H1 (cell line): ENCODE results near the gene CCDC183. TPM values are rescaled to one million over a fixed set of nuclear protein-coding genes. Genes with fewer than 3 reads are reported as not detected.

ENCODE experiments used
- CEBPB ChIP-seq: IDR thresholded peaks from 2 replicates; pipeline ENCODE4 v1.6.1; 2012; ENCODE audit warnings: low read depth, low read length
- PHF8 ChIP-seq: fragments of 200-600 bp; sonication (generic); conservative IDR thresholded peaks from 2 replicates; pipeline ENCODE4 v1.7.1; 2012; ENCODE audit warnings: low read depth, mild to moderate bottlenecking, inconsistent platforms, low read length, moderate library complexity
- RAD21 ChIP-seq, 2 experiments: IDR thresholded peaks in 1 of 2; conservative IDR thresholded peaks in 1 of 2; 2 replicates each; pipeline ENCODE4 v1.6.1; 2011; ENCODE audit warnings: low read depth in 2 of 2, low read length in 2 of 2, improper control_type of control experiment in 1 of 2, inconsistent platforms in 1 of 2, mild to moderate bottlenecking in 1 of 2, moderate library complexity in 1 of 2
- RBBP5 ChIP-seq: IDR thresholded peaks from 2 replicates; pipeline ENCODE4 v1.7.1; 2012; ENCODE audit warnings: low read depth, mild to moderate bottlenecking, inconsistent platforms, low read length, moderate library complexity, borderline replicate concordance
- TBP ChIP-seq: IDR thresholded peaks from 2 replicates; pipeline ENCODE4 v1.6.1; 2011; ENCODE audit warnings: low read depth, low read length, improper control_type of control experiment
- polyA plus RNA-seq, 7 experiments: library from polyadenylated mRNA; depleted of rRNA in 3 of 7; stranded (reverse) in 5 of 7; unstranded in 2 of 7; fragments of >200 nt in 5 of 7; fragments of 200-250 nt in 2 of 7; gene quantifications; 1 replicate in 5 of 7; 2 replicates in 1 of 7; 4 replicates in 1 of 7; pipeline versions ENCODE4 v1.2.1 to v1.2.3, GENCODE V29; 2011 to 2013; ENCODE audit warnings: missing spikeins in 2 of 7, mixed read lengths in 2 of 7
- total RNA-seq: library from RNA; stranded (reverse); fragmentation: NEBNext Ultra II Directional; extraction: Animal tissue kit (Norgen Biotek cat#: 25700); gene quantifications from 2 replicates; pipeline ENCODE4 v1.2.1, GENCODE V29; 2021
- TF ChIP-seq, protein P1 (sequence below): fragments of 300-600 bp; sonication (generic); IDR thresholded peaks from 2 replicates; pipeline ENCODE4 v1.7.1; 2012; ENCODE audit warnings: low read length, moderate library complexity, mild to moderate bottlenecking, inconsistent platforms; ENCODE audit not compliant: insufficient replicate concordance
- TF ChIP-seq, protein P2 (sequence below), 3 experiments: IDR thresholded peaks; 1 replicate in 2 of 3; 2 replicates in 1 of 3; pipeline versions ENCODE4 v1.5.1 to v1.6.1; 2011; ENCODE audit warnings: low read length in 3 of 3, mild to moderate bottlenecking in 3 of 3, inconsistent platforms in 2 of 3, low read depth in 1 of 3, moderate library complexity in 1 of 3; ENCODE audit not compliant: insufficient read depth in 1 of 3; ENCODE audit errors: control extremely low read depth in 1 of 3

CCDC183 gene
- total and polyA plus RNA-seq, 2 of the 8 experiments (the other 6 are each of a cell fraction or from before 2014, with no cell fraction given), result 0.51 to 1.6 TPM

DNA sequence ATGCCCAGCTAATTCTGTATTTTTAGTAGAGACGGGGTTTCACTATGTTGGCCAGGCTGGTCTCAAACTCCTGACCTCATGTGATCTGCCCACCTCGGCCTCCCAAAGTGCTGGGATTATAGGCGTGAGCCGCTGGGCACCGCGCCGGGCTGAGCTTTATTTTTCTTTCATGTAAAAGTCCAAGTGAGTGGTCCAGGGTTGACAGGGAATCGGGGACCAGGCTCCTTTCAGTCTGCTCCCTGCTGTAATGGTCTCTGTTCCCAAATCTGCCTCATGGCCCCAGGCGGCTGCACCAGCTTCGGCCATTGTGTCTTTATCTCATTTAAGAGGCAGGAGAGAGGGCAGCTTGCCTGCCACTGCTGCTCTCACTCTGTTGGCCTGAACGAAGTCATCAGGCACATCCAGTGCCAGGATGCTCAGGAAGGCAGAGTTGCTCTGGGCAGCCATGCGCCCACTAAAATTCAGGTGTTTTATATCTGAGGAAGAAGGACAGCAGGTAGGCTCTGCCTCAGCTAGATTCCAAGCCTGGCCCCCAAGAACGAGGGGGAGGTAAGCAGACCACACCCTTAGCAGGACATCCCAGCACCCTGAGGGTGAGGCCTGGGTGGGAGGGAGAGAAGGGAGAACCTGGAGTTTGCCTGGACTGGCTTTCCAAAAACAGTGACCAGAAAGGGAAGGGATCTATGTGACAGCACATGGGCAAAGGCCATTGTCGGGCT, 1.7 kb upstream of the CCDC183 start (continued):
- TF ChIP-seq, protein P1, sequence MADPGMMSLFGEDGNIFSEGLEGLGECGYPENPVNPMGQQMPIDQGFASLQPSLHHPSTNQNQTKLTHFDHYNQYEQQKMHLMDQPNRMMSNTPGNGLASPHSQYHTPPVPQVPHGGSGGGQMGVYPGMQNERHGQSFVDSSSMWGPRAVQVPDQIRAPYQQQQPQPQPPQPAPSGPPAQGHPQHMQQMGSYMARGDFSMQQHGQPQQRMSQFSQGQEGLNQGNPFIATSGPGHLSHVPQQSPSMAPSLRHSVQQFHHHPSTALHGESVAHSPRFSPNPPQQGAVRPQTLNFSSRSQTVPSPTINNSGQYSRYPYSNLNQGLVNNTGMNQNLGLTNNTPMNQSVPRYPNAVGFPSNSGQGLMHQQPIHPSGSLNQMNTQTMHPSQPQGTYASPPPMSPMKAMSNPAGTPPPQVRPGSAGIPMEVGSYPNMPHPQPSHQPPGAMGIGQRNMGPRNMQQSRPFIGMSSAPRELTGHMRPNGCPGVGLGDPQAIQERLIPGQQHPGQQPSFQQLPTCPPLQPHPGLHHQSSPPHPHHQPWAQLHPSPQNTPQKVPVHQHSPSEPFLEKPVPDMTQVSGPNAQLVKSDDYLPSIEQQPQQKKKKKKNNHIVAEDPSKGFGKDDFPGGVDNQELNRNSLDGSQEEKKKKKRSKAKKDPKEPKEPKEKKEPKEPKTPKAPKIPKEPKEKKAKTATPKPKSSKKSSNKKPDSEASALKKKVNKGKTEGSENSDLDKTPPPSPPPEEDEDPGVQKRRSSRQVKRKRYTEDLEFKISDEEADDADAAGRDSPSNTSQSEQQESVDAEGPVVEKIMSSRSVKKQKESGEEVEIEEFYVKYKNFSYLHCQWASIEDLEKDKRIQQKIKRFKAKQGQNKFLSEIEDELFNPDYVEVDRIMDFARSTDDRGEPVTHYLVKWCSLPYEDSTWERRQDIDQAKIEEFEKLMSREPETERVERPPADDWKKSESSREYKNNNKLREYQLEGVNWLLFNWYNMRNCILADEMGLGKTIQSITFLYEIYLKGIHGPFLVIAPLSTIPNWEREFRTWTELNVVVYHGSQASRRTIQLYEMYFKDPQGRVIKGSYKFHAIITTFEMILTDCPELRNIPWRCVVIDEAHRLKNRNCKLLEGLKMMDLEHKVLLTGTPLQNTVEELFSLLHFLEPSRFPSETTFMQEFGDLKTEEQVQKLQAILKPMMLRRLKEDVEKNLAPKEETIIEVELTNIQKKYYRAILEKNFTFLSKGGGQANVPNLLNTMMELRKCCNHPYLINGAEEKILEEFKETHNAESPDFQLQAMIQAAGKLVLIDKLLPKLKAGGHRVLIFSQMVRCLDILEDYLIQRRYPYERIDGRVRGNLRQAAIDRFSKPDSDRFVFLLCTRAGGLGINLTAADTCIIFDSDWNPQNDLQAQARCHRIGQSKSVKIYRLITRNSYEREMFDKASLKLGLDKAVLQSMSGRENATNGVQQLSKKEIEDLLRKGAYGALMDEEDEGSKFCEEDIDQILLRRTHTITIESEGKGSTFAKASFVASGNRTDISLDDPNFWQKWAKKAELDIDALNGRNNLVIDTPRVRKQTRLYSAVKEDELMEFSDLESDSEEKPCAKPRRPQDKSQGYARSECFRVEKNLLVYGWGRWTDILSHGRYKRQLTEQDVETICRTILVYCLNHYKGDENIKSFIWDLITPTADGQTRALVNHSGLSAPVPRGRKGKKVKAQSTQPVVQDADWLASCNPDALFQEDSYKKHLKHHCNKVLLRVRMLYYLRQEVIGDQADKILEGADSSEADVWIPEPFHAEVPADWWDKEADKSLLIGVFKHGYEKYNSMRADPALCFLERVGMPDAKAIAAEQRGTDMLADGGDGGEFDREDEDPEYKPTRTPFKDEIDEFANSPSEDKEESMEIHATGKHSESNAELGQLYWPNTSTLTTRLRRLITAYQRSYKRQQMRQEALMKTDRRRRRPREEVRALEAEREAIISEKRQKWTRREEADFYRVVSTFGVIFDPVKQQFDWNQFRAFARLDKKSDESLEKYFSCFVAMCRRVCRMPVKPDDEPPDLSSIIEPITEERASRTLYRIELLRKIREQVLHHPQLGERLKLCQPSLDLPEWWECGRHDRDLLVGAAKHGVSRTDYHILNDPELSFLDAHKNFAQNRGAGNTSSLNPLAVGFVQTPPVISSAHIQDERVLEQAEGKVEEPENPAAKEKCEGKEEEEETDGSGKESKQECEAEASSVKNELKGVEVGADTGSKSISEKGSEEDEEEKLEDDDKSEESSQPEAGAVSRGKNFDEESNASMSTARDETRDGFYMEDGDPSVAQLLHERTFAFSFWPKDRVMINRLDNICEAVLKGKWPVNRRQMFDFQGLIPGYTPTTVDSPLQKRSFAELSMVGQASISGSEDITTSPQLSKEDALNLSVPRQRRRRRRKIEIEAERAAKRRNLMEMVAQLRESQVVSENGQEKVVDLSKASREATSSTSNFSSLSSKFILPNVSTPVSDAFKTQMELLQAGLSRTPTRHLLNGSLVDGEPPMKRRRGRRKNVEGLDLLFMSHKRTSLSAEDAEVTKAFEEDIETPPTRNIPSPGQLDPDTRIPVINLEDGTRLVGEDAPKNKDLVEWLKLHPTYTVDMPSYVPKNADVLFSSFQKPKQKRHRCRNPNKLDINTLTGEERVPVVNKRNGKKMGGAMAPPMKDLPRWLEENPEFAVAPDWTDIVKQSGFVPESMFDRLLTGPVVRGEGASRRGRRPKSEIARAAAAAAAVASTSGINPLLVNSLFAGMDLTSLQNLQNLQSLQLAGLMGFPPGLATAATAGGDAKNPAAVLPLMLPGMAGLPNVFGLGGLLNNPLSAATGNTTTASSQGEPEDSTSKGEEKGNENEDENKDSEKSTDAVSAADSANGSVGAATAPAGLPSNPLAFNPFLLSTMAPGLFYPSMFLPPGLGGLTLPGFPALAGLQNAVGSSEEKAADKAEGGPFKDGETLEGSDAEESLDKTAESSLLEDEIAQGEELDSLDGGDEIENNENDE, result no peak
- TF ChIP-seq TBP (no peak), CEBPB (no peak), PHF8 (no peak), RAD21 (IDR thresholded peaks at IDR 0.05 in 1 of 2, conservative IDR thresholded peaks at IDR 0.05 in 1 of 2; ENCODE audit: low read depth in 2 of 2, low read length in 2 of 2) (no peak), RBBP5 (no peak)
- TF ChIP-seq, protein P2, sequence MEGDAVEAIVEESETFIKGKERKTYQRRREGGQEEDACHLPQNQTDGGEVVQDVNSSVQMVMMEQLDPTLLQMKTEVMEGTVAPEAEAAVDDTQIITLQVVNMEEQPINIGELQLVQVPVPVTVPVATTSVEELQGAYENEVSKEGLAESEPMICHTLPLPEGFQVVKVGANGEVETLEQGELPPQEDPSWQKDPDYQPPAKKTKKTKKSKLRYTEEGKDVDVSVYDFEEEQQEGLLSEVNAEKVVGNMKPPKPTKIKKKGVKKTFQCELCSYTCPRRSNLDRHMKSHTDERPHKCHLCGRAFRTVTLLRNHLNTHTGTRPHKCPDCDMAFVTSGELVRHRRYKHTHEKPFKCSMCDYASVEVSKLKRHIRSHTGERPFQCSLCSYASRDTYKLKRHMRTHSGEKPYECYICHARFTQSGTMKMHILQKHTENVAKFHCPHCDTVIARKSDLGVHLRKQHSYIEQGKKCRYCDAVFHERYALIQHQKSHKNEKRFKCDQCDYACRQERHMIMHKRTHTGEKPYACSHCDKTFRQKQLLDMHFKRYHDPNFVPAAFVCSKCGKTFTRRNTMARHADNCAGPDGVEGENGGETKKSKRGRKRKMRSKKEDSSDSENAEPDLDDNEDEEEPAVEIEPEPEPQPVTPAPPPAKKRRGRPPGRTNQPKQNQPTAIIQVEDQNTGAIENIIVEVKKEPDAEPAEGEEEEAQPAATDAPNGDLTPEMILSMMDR (IDR thresholded peaks at IDR 0.05; ENCODE audit: control extremely low read depth in 1 of 3, insufficient read depth in 1 of 3, low read depth in 1 of 3, low read length in 3 of 3), result no peak
